ENCODE data around the gene DPP8.

The DPP8 gene

DNA sequence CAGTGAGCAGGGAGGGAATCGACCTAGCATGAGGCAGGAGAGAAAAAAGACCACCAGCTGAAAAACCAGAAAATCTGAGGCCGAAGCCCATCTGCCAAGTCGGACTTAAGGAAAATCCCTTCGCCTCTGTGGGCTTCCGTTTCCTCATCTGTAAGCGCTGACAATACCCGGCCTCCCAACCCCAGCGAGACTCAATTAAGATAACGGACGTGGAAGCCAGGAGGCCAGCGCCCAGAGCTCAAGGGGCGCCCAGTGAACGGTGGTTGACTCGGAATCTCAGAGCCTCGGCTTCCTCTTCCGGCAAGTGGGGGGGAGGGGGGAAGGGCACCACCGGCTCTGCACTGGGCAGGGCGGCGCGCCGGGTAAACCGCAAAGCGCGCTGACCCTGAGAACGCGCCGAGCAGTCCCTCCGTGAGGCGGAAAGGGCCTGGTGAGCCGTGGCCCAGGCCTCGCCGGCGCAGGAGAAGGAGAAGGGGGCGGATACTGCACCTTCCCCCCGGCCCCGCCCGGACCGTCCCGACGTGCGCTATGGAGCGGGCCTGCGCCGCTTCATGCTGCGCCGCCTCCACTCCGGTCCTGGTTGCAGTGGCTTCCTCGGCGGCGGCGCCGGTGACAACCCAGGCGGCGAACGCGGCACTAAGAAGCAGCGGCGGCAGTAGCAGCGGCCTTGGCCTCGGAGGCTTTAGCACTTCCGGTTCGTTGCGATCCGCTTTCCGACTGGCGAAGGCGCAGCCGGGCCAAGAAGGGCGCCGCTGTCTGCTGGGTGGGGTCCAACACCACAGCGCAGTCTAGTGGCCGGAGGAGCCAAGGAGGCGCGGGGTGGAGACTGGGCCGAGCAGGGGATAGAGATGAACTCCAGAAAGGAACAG is at the start of gene DPP8 (continued):
- TF ChIP-seq BCL11A (tag by site-specific recombination; IDR thresholded peaks at IDR 0.05; ENCODE audit: low read depth) (no peak), ZNF302 (tag by site-specific recombination; IDR thresholded peaks at IDR 0.05; ENCODE audit: low read depth) (no peak), GFI1B (tag by site-specific recombination; IDR thresholded peaks at IDR 0.05) (0 out of 2 replicates have a peak, but pooled peaks have one; percentile 6), ZNF37A (tag by site-specific recombination; IDR thresholded peaks at IDR 0.05) (no peak), YY2 (tag by site-specific recombination; IDR thresholded peaks at IDR 0.05) (peak; percentile 86), ZNF449 (tag by site-specific recombination; IDR thresholded peaks at IDR 0.05) (peak; percentile 64), ZNF707 (tag by site-specific recombination; IDR thresholded peaks at IDR 0.05) (peak; percentile 12; the same call in 1 of the 2 replicates), ZNF335 (tag by site-specific recombination; conservative IDR thresholded peaks at IDR 0.05) (peak; percentile 97), ZNF629 (tag by site-specific recombination; IDR thresholded peaks at IDR 0.05) (peak; percentile 88), ZXDB (tag by site-specific recombination; IDR thresholded peaks at IDR 0.05) (peak; percentile 97), YY1 (tag by site-specific recombination; IDR thresholded peaks at IDR 0.05) (peak; percentile 73), ZNF768 (tag by site-specific recombination; IDR thresholded peaks at IDR 0.05) (no peak), ZNF169 (tag by site-specific recombination; IDR thresholded peaks at IDR 0.05) (0 out of 2 replicates have a peak, but pooled peaks have one; percentile 61), ZNF623 (tag by site-specific recombination; IDR thresholded peaks at IDR 0.05) (no peak), ZNF155 (tag by site-specific recombination; IDR thresholded peaks at IDR 0.05) (no peak), ZNF701 (tag by site-specific recombination; IDR thresholded peaks at IDR 0.05) (no peak), ZNF24 (tag by site-specific recombination; IDR thresholded peaks at IDR 0.05) (peak; percentile 93), ZNF677 (tag by site-specific recombination; IDR thresholded peaks at IDR 0.05) (no peak), ZNF791 (tag by site-specific recombination; IDR thresholded peaks at IDR 0.05) (no peak), ZNF501 (tag by site-specific recombination; IDR thresholded peaks at IDR 0.05) (peak; percentile 100), EGR2 (tag by site-specific recombination; IDR thresholded peaks at IDR 0.05; ENCODE audit: low read depth) (0 out of 2 replicates have a peak, but pooled peaks have one; percentile 29), ZNF239 (tag by site-specific recombination; IDR thresholded peaks at IDR 0.05) (peak; percentile 79), ZBTB21 (tag by site-specific recombination; IDR thresholded peaks at IDR 0.05) (peak; percentile 76), HOXC10 (CRISPR knock-in tag; IDR thresholded peaks at IDR 0.05) (0 out of 2 replicates have a peak, but pooled peaks have one; percentile 60), ZNF2 (tag by site-specific recombination; IDR thresholded peaks at IDR 0.05) (peak; percentile 99), ZNF324 (tag by site-specific recombination; IDR thresholded peaks at IDR 0.05) (peak; percentile 97), ZSCAN23 (tag by site-specific recombination; IDR thresholded peaks at IDR 0.05) (peak; percentile 84; the same call in 1 of the 2 replicates), ZNF529 (tag by site-specific recombination; IDR thresholded peaks at IDR 0.05; ENCODE audit: insufficient replicate concordance) (no peak), ZBTB7A (tag by site-specific recombination; IDR thresholded peaks at IDR 0.05; ENCODE audit: low read depth) (0 out of 2 replicates have a peak, but pooled peaks have one; percentile 65), MEIS1 (CRISPR knock-in tag; IDR thresholded peaks at IDR 0.05; ENCODE audit: borderline replicate concordance) (no peak)
- TF ChIP-seq, protein P1, sequence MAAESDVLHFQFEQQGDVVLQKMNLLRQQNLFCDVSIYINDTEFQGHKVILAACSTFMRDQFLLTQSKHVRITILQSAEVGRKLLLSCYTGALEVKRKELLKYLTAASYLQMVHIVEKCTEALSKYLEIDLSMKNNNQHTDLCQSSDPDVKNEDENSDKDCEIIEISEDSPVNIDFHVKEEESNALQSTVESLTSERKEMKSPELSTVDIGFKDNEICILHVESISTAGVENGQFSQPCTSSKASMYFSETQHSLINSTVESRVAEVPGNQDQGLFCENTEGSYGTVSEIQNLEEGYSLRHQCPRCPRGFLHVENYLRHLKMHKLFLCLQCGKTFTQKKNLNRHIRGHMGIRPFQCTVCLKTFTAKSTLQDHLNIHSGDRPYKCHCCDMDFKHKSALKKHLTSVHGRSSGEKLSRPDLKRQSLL (tag by site-specific recombination; IDR thresholded peaks at IDR 0.05) = peak; percentile 55
- TF ChIP-seq, protein P2, sequence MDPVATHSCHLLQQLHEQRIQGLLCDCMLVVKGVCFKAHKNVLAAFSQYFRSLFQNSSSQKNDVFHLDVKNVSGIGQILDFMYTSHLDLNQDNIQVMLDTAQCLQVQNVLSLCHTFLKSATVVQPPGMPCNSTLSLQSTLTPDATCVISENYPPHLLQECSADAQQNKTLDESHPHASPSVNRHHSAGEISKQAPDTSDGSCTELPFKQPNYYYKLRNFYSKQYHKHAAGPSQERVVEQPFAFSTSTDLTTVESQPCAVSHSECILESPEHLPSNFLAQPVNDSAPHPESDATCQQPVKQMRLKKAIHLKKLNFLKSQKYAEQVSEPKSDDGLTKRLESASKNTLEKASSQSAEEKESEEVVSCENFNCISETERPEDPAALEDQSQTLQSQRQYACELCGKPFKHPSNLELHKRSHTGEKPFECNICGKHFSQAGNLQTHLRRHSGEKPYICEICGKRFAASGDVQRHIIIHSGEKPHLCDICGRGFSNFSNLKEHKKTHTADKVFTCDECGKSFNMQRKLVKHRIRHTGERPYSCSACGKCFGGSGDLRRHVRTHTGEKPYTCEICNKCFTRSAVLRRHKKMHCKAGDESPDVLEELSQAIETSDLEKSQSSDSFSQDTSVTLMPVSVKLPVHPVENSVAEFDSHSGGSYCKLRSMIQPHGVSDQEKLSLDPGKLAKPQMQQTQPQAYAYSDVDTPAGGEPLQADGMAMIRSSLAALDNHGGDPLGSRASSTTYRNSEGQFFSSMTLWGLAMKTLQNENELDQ (tag by site-specific recombination; IDR thresholded peaks at IDR 0.05; ENCODE audit: low read depth) = no peak
- TF ChIP-seq, protein P3, sequence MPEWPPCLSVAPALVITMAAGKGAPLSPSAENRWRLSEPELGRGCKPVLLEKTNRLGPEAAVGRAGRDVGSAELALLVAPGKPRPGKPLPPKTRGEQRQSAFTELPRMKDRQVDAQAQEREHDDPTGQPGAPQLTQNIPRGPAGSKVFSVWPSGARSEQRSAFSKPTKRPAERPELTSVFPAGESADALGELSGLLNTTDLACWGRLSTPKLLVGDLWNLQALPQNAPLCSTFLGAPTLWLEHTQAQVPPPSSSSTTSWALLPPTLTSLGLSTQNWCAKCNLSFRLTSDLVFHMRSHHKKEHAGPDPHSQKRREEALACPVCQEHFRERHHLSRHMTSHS (tag by site-specific recombination; IDR thresholded peaks at IDR 0.05) = 0 out of 2 replicates have a peak, but pooled peaks have one; percentile 25
- TF ChIP-seq, protein P4, sequence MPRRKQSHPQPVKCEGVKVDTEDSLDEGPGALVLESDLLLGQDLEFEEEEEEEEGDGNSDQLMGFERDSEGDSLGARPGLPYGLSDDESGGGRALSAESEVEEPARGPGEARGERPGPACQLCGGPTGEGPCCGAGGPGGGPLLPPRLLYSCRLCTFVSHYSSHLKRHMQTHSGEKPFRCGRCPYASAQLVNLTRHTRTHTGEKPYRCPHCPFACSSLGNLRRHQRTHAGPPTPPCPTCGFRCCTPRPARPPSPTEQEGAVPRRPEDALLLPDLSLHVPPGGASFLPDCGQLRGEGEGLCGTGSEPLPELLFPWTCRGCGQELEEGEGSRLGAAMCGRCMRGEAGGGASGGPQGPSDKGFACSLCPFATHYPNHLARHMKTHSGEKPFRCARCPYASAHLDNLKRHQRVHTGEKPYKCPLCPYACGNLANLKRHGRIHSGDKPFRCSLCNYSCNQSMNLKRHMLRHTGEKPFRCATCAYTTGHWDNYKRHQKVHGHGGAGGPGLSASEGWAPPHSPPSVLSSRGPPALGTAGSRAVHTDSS (tag by site-specific recombination; IDR thresholded peaks at IDR 0.05) = peak; percentile 41; the same call in 1 of the 2 replicates
